ENCODE measurements around the gene GRIN2C. TPM values are rescaled to one million over a fixed set of nuclear protein-coding genes. Genes with fewer than 3 reads are reported as not detected.
A peak's percentile ranks its signal among the peaks of the same experiment; 100 is the strongest.

The GRIN2C gene
- total RNA-seq, 1 donor from 2014 or later = not detected

- H3K36me3 Mint-ChIP-seq = peaks cover 4% of the 10 kb centered on the region
- H3K4me3 Mint-ChIP-seq = no peak overlapping the region
- no peak for DNase-seq (ENCODE audit: low spot score)
- H3K4me3 ChIP-seq = no peak overlapping the region
- TF ChIP-seq CTCF (IDR thresholded peaks at IDR 0.05) (no peak), EZH2phosphoT487 (IDR thresholded peaks at IDR 0.05) (no peak), EZH2 (IDR thresholded peaks at IDR 0.05) (no peak)
- no peak overlapping the region for H3K27ac ChIP-seq
- H3K4me1 Mint-ChIP-seq = peaks cover 2% of the 10 kb centered on the region
- no peak overlapping the region for H3K27ac Mint-ChIP-seq
- peaks cover 3% of the 10 kb centered on the region for H3K27me3 Mint-ChIP-seq (ENCODE audit: insufficient read depth, low read depth)
- no peaks in the 10 kb centered on the region for H3K36me3 ChIP-seq
- no peak overlapping the region for H3K9ac ChIP-seq
- no peaks in the 10 kb centered on the region for H3K9me3 ChIP-seq (ENCODE audit: low read depth)
- H4K20me1 ChIP-seq (ENCODE audit: low read depth) = peaks cover 7% of the 10 kb centered on the region
- no peaks in the 10 kb centered on the region for H3K79me2 ChIP-seq (ENCODE audit: low read depth)
- no peaks in the 10 kb centered on the region for H3F3A ChIP-seq (ENCODE audit: low read depth)
- H3K9me3 Mint-ChIP-seq = no peaks in the 10 kb centered on the region
- H3K4me1 ChIP-seq = no peaks in the 10 kb centered on the region
- no peak overlapping the region for H2AFZ ChIP-seq (replicated peaks)
- H3K4me2 ChIP-seq = no peak overlapping the region
- no peaks in the 10 kb centered on the region for H3K27me3 ChIP-seq
These were observed 55.7 kb downstream of the GRIN2C start for GRCh38 chr17:74803971-74804370.

- H4K20me1 ChIP-seq (ENCODE audit: low read depth) = peaks cover 6% of the 10 kb centered on the region
- TF ChIP-seq EZH2 (IDR thresholded peaks at IDR 0.05) (no peak), EZH2phosphoT487 (IDR thresholded peaks at IDR 0.05) (no peak), CTCF (IDR thresholded peaks at IDR 0.05) (no peak)
These were observed 56.2 kb downstream of the GRIN2C start for GRCh38 chr17:74803388-74803930.

GRCh38 chr17:74801896-74802295, 57.8 kb downstream of the GRIN2C start:
- DNase-seq (ENCODE audit: low spot score) = no peak
- no peaks in the 10 kb centered on the region for H3K36me3 ChIP-seq
- no peaks in the 10 kb centered on the region for H3F3A ChIP-seq (ENCODE audit: low read depth)
- Mint-ChIP-seq H3K27me3 (ENCODE audit: insufficient read depth, low read depth) (peaks cover 3% of the 10 kb centered on the region), H3K4me3 (no peak overlapping the region), H3K4me1 (peaks cover 2% of the 10 kb centered on the region), H3K27ac (no peak overlapping the region), H3K9me3 (no peaks in the 10 kb centered on the region), H3K36me3 (peaks cover 5% of the 10 kb centered on the region)
- no peaks in the 10 kb centered on the region for H4K20me1 ChIP-seq (ENCODE audit: low read depth)
- no peaks in the 10 kb centered on the region for H3K79me2 ChIP-seq (ENCODE audit: low read depth)
- no peak overlapping the region for H2AFZ ChIP-seq (replicated peaks)
- H3K9ac ChIP-seq = no peak overlapping the region
- no peak overlapping the region for H3K4me3 ChIP-seq
- no peak overlapping the region for H3K27ac ChIP-seq
- H3K4me1 ChIP-seq = no peaks in the 10 kb centered on the region
- TF ChIP-seq EZH2 (IDR thresholded peaks at IDR 0.05) (no peak), CTCF (IDR thresholded peaks at IDR 0.05) (no peak), EZH2phosphoT487 (IDR thresholded peaks at IDR 0.05) (no peak)
- no peaks in the 10 kb centered on the region for H3K9me3 ChIP-seq (ENCODE audit: low read depth)
- H3K4me2 ChIP-seq = no peak overlapping the region
- no peaks in the 10 kb centered on the region for H3K27me3 ChIP-seq

More at GRCh38 chr17:74803388-74803930, 56.2 kb downstream of the GRIN2C start:
- no peak overlapping the region for H3K4me2 ChIP-seq
- H3K27me3 ChIP-seq = no peaks in the 10 kb centered on the region
- no peaks in the 10 kb centered on the region for H3K79me2 ChIP-seq (ENCODE audit: low read depth)
- H3K4me1 ChIP-seq = no peaks in the 10 kb centered on the region
- Mint-ChIP-seq H3K4me3 (no peak overlapping the region), H3K36me3 (peaks cover 6% of the 10 kb centered on the region), H3K27ac (no peak overlapping the region), H3K27me3 (ENCODE audit: insufficient read depth, low read depth) (peaks cover 3% of the 10 kb centered on the region), H3K9me3 (no peaks in the 10 kb centered on the region), H3K4me1 (peaks cover 2% of the 10 kb centered on the region)
- H3K9ac ChIP-seq = peak overlapping the region; percentile 32
- DNase-seq (ENCODE audit: low spot score) = no peak
- H2AFZ ChIP-seq (replicated peaks) = no peak overlapping the region
- no peaks in the 10 kb centered on the region for H3K36me3 ChIP-seq
- no peaks in the 10 kb centered on the region for H3F3A ChIP-seq (ENCODE audit: low read depth)
- no peaks in the 10 kb centered on the region for H3K9me3 ChIP-seq (ENCODE audit: low read depth)
- H3K27ac ChIP-seq = no peak overlapping the region
- no peak overlapping the region for H3K4me3 ChIP-seq
